ENCODE measurements around the gene BARHL1. TPM values are rescaled to one million over a fixed set of nuclear protein-coding genes. Genes with fewer than 3 reads are reported as not detected.

BARHL1 gene
- total RNA-seq: not detected

GRCh38 chr9:132582276-132582785 is at the start of gene BARHL1:
BARHL1 (plus strand) TSS chr9:132582606; CDS start chr9:132582798, 192 bp downstream.
- DNase-seq (no peak), ATAC-seq (no peak)
- H3K4me3 ChIP-seq: peak within 1 kb of the TSS in 3 of 4 donors; percentile 10 to 31 (median 29)
- in situ Hi-C loops (cut with MboI; ENCODE audit: low sequenced_read_pairs in 4 of 4) (no loop called here), intact Hi-C loops (cut with DNase I; ENCODE audit: low total_unique reads) (no loop called here)
- TF ChIP-seq POLR2A (IDR thresholded peaks at IDR 0.05) (no peak), CTCF (IDR thresholded peaks at IDR 0.05 in 4 of 5, conservative IDR thresholded peaks at IDR 0.05 in 1 of 5) (no peak)
- H3K36me3 ChIP-seq: no peaks in the 10 kb centered on the region
- no peaks in the 10 kb centered on the region for H3K9me3 ChIP-seq
- H3K27me3 ChIP-seq: peaks cover 89 to 96% (median 95%) of the 10 kb centered on the region in 3 donors
- no peak within 1 kb of the TSS for H3K27ac ChIP-seq
- H3K4me1 ChIP-seq: peaks cover 0 to 3% of the 10 kb centered on the region in 2 donors

GRCh38 chr9:132534832-132535231 is 47.6 kb upstream of the BARHL1 start:
- Histone ChIP-seq H3K27me3 (peaks cover 9 to 23% (median 16%) of the 10 kb centered on the region in 3 donors), H3K27ac (no peak overlapping the region), H3K36me3 (no peaks in the 10 kb centered on the region), H3K4me3 (no peak overlapping the region), H3K9me3 (no peaks in the 10 kb centered on the region), H3K4me1 (no peaks in the 10 kb centered on the region)
- DNase-seq: no peak
- ATAC-seq: no peak
- in situ Hi-C loops (cut with MboI; ENCODE audit: low sequenced_read_pairs in 4 of 4): no loop called here
- intact Hi-C loops (cut with DNase I; ENCODE audit: low total_unique reads): no loop called here
- TF ChIP-seq CTCF (IDR thresholded peaks at IDR 0.05 in 4 of 5, conservative IDR thresholded peaks at IDR 0.05 in 1 of 5) (no peak), POLR2A (IDR thresholded peaks at IDR 0.05) (no peak)

- TF ChIP-seq CTCF (IDR thresholded peaks at IDR 0.05 in 4 of 5, conservative IDR thresholded peaks at IDR 0.05 in 1 of 5): no peak
- no peak for TF ChIP-seq POLR2A (IDR thresholded peaks at IDR 0.05)
- Histone ChIP-seq H3K4me1 (no peaks in the 10 kb centered on the region), H3K4me3 (no peak overlapping the region), H3K27ac (no peak overlapping the region), H3K27me3 (peaks cover 9 to 19% (median 16%) of the 10 kb centered on the region in 3 donors), H3K36me3 (no peaks in the 10 kb centered on the region), H3K9me3 (no peaks in the 10 kb centered on the region)
- in situ Hi-C loops (cut with MboI; ENCODE audit: low sequenced_read_pairs in 4 of 4) (no loop called here), intact Hi-C loops (cut with DNase I; ENCODE audit: low total_unique reads) (no loop called here)
- ATAC-seq (no peak), DNase-seq (no peak)
These were observed 46.3 kb upstream of the BARHL1 start for GRCh38 chr9:132536124-132536523.

- H3K9me3 ChIP-seq: no peaks in the 10 kb centered on the region
- TF ChIP-seq CTCF (IDR thresholded peaks at IDR 0.05 in 4 of 5, conservative IDR thresholded peaks at IDR 0.05 in 1 of 5) (no peak), POLR2A (IDR thresholded peaks at IDR 0.05) (no peak)
- no peak overlapping the region for H3K27ac ChIP-seq
- DNase-seq (no peak), ATAC-seq (no peak)
- no peaks in the 10 kb centered on the region for H3K4me1 ChIP-seq
- H3K27me3 ChIP-seq: peaks cover 0 to 9% (median 6%) of the 10 kb centered on the region in 3 donors
- H3K36me3 ChIP-seq: no peaks in the 10 kb centered on the region
- no peak overlapping the region for H3K4me3 ChIP-seq
- in situ Hi-C loops (cut with MboI; ENCODE audit: low sequenced_read_pairs in 4 of 4): no loop called here
- intact Hi-C loops (cut with DNase I; ENCODE audit: low total_unique reads): no loop called here
These were observed 45.1 kb upstream of the BARHL1 start for GRCh38 chr9:132537352-132537751.

- no peak overlapping the region for H3K27ac ChIP-seq
- in situ Hi-C loops (cut with MboI; ENCODE audit: low sequenced_read_pairs in 4 of 4): no loop called here
- H3K27me3 ChIP-seq: peaks cover 0 to 6% (median 3%) of the 10 kb centered on the region in 3 donors
- DNase-seq (no peak), ATAC-seq (no peak)
- H3K4me1 ChIP-seq: no peaks in the 10 kb centered on the region
- H3K36me3 ChIP-seq: no peaks in the 10 kb centered on the region
- H3K4me3 ChIP-seq: no peak overlapping the region
- intact Hi-C loops (cut with DNase I; ENCODE audit: low total_unique reads): no loop called here
- no peaks in the 10 kb centered on the region for H3K9me3 ChIP-seq
- no peak for TF ChIP-seq POLR2A (IDR thresholded peaks at IDR 0.05)
- no peak for TF ChIP-seq CTCF (IDR thresholded peaks at IDR 0.05 in 4 of 5, conservative IDR thresholded peaks at IDR 0.05 in 1 of 5)
These were observed 44.3 kb upstream of the BARHL1 start for GRCh38 chr9:132538071-132538470.

All from gastrocnemius medialis (tissue), 4 donors.